Raji (cell line): ENCODE measurements around the gene MYO1F.
A peak's percentile ranks its signal among the peaks of the same experiment; 100 is the strongest.

Experiments
- POLR2A ChIP-seq: IDR thresholded peaks from 2 replicates; pipeline ENCODE4 v1.6.1; 2011; ENCODE audit warnings: low read depth, low read length, control low read depth; ENCODE audit not compliant: insufficient read depth

MYO1F gene

DNA sequence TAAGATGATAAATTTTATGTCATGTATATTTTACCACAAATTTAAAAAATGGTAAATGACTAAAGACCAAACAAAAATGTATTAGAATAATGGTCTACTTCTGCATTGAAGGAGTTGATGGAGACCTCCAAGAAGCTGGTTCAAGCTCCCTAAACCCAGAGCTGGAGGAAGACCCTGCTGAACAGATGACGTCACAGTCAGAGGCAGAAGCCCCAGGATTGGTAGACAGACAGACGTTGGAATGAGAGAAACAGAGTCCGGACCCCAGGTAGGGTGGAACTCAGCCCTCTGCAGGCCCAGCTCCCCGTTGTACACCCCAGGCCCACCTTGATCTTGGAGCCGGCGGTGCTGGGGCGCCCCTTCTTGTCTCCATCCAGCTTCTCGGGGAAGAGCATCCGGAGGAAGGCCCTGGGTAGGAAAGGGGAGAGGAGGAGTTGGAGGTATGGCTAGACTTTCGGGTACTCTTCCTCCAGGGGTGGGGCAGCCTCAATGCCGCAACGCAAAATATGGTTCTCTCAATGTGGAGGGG is 37.6 kb downstream of the MYO1F start:
- TF ChIP-seq POLR2A: no peak

DNA sequence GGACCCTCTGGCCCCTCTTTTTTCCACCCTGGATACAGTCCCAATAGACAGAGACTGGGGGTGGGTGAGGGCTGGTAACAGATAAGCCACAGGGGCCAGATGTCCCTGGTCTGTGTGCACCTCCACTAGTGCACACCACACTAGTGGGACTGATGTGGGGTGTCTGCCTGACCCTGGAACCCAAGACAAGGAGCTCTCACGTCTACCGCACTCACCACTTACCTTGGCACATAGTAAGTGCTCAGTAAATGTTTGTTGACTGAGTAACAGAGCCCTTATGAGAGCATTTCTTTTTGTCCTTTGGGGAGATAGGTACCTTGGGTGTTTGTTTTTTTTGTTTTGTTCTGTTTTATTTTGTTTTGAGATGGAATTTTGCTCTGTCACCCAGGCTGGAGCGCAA is 40.1 kb downstream of the MYO1F start:
- no peak for TF ChIP-seq POLR2A

DNA sequence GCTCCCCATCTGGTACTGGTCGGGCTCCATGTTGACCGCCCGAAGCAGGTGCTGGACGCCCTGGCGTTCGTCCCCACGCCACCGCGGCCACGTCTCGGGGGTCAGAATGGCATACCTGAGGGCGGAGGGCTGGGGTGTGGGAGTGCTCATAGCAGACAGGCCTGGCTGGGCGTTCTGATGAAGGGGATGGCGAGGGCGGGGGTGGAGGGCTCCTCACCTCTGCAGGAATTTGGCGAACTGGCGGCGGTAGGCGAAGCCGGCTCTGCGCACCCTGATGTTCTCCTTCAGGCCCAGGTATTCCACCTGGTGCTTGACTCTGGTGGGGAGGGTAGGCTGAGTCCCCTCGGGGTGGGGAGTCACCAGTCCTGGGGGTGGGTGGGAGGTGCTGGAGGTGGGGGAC is 41.0 kb downstream of the MYO1F start:
- no peak for TF ChIP-seq POLR2A

DNA sequence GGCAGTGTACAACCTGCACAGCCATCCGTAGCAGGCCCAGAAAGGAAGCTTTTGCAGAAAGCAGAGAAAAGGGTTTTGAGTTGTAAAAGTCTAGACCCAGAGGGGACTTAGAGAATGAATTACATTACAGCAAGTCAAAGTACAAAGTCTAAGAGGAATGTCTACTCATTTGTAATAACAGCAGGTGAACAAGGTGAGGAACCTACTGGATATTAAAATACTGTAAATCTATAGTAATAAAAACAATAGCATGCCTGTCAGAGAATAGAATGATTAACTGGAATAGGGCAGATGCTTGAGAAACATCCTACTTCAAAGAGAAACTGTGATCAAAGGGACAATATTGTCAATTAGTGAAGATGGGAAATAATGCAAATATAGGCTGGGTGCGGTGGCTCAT is 45.0 kb downstream of the MYO1F start:
- TF ChIP-seq POLR2A: no peak

DNA sequence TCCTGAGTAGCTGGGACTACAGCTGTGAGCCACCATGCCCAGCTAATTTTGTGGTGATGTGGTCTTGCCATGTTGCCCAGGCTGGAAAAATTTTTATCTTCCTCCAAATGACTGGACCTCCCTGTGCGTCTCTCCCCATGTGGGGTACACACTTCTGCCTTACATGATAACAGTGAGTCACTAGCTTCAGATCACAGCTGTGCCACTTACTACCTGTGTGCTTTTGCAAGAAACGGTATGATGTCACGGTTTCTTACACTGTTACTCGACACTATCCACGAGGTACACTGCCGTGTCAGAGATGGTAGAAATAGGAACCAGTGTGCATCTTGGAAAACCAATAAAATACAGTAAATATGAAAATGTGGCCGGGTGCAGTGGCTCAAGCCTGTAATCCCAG is 45.8 kb downstream of the MYO1F start:
- no peak for TF ChIP-seq POLR2A

DNA sequence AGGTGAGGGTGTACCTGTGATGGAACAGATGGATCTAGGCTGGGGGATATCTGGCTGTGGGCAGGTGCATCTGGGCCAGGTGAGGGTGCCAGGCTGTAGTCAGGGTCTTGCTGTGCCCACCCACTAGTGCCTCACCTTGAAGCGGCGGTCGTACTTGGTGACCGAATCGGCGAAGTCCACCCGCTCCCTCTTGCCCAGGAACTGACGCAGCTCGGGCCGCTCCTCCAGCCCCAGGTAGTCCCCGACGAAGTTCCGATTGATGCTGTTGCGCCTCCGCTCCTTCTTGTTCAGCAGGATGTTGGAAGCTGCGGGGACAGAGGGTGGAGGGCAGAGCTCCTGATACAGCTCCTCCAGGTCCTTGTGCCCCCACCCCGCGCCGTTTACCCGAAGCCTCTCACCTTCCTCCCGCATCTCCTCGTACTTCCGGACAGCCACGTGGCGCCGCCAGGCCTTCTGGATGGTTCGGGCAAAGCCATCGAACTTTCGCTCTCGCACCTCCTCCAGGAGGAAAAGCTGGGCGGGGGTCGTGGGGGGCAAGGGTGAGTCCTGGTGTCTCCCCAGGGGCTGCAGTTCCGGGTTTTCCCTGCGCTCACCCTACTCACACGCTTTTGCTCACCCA is 47.1 kb downstream of the MYO1F start:
- TF ChIP-seq POLR2A: no peak

DNA sequence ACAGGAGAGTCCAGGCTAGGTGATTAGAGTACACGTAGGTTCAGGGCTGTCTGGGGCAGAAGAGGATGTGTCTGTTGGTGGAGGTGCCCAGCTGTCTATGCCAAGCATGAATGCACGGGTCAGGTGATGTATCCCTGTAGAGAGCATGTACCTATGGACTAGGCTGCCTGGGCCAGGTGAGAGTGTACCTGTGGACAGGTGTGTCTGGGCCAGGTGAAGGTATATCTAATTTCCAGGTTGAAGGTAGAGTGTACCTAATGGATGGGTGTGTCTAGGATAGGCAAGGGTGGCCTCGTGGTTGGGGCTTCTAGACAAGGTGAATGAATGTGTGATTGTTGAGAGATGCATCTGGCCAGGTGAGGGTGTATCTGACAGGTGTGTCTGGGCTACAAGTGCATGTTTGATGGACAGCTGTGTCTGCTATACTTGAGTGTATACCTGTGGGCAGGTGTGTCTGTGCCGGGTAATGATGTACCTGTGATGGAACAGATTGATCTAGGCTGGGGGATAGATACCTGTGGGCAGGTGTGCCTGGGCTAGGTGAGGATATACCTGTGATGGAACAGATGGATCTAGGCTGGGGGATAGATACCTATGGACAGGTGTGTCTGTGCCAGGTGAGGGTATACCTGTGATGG is 47.8 kb downstream of the MYO1F start:
- no peak for TF ChIP-seq POLR2A

DNA sequence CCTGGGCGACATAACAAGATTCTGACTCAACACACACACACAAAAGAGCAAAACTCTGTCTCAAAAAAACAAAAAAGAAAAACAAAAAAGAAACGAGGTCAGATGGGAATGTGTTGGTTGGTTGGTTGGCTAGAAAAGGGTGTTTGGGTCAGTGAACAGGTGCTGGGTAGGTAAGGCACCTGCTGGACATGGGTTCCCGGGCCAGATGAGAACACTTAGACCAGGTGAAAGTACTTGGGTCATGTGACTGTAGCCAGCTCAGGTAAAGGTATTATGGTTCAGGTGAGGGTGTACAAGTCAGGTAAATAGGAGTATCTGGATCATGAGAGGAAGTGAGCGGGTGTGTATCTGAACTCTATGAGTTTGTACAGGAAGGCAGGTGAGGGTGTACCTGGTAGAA is 48.7 kb downstream of the MYO1F start:
- TF ChIP-seq POLR2A: no peak

DNA sequence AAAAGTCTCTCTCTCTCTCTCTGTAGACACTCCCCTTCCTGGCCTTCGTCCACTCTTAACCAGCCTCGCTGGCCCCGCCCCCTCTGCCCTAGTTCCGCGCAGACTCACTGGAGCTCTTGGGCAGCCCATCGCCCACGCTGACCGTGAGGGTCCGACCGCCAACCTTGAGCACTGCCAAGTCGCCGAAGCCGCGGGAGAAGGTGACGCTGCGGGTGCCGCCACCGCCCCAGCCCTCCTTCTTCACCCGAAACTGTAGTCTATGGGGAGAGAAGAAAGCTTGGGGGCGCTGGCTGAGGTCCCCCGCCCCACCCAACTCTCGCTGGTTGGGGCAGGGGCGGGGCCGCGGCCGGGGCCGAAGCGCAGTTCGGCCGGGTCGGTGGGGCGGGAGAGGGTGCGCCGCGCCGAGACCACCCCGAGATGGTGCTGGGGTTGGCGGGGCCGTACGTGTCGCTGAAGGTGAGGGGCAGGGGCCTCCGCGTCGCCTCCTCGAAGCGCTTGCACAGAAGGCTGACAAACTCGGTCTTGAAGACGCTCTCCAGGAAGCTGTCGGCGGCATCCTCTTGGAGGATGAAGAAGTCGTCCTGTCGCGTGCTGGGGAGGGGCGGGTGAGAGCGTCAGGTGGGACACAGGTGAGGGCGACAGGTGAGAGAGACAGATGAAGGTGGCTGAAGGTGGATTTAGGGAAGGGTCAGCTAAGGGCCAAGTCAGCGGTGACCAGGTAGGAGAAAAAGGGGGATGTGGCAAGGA is 50.7 kb downstream of the MYO1F start:
- TF ChIP-seq POLR2A: no peak

DNA sequence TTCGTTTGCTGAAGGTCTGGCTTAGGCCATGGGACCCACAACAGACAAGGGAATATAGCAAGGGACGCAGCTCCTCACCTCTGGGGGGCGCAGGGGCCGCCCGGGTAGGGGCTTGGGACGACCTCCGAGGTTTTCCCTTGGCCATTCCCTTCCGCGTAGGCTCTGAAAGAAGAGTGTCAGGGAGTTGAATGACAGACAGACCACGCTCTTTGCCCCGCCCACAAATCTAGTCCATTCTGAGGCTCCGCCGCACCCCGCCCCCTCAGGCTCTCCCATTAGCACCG is 51.9 kb downstream of the MYO1F start:
- no peak for TF ChIP-seq POLR2A

DNA sequence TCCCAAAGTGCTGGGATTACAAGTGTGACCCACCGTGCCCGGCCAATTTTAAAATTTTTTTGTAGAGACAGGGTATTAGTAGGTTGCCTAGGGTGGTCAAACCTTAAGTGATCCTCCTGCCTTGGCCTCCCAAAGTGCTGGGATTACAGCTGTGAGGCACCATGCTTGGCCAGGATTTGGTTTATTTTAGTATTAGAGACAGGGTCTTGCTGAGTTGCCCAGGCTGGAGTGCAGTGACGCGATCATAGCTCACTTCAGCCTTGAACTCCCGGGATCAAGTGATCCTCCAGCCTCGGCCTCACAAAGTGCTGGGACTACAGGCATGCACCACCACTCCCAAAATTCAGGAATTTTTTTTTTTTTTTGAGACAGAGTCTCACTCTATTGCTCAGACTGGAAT is 57.9 kb downstream of the MYO1F start:
- no peak for TF ChIP-seq POLR2A

DNA sequence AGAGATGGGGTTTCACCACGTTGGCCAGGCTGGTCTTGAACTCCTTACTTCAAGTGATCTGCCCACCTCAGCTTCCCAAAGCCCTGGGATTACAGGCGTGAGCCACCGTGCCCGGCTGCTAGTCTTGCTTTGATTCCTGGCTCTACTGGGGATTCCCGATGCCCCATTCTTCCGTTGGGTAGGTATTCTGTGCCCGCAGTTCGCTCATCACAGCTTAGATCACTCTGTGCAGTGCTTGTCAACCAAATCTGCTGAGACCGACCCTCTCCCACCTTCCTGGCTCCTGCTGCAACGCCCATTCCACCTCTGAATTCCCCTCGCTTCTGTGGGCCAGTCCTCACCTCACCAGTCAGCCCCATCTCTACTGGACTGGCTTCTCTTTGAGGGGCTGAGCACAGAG is 58.7 kb downstream of the MYO1F start:
- TF ChIP-seq POLR2A: no peak

DNA sequence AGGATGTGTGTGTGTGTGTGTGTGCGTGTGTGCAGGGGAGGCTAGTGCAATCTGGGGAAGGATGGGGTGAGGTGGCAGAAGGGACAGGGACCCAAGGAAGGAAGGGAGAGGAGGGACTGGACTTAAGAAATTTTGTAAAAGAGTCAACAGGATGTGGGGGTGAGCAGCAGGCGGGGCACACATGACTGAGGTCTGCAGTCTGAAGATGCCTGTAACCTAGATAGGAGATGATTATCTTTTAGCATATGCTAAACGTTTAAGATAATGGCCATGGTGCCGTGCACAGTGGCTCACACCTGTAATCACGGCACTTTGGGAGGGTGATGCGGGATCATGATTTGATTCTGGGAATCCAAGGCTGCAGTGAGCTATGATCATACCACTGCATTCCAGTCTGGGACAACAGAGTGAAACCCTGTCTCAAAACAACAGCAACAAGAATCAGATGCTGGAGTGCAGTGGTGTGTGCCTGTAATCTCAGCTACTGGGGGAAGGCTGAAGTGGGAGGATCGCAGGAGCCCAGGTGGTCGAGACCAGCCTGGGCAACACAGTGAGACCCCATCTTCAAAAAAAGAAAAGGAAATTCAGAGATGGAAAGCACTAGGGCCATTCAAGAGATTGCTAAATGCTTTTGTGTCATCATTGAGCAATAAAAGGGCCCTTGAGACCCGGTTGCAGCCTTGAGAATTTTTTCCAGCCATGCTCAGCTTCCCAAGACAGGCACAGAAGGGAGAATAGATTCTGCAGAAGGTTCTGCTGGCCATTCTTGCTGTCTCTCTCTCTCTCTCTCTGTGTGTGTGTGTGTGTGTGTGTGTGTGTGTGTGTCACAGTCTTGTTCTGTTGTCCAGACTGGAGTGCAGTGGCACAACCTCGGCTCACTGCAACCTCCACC is 59.4 kb downstream of the MYO1F start:
- TF ChIP-seq POLR2A: no peak

DNA sequence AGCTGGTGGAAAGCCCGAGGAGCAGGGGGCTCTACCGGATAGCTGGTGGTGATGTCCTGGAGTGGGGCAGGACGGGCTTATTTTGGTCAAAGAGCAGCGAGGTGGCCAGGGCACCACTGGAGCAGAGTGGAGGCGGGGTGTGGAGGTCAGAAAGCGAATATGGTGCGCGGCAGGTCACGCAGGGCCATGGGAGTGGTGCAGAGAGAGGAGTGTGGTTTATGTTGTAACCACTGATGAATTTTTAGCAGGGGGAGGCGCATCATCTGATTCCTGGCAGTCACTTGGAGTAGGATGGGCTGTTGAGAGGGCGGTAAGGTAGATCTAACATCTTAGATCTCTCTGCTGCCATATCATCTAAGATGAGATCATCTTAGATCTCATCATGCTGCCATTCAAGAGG is 61.9 kb downstream of the MYO1F start:
- no peak for TF ChIP-seq POLR2A

DNA sequence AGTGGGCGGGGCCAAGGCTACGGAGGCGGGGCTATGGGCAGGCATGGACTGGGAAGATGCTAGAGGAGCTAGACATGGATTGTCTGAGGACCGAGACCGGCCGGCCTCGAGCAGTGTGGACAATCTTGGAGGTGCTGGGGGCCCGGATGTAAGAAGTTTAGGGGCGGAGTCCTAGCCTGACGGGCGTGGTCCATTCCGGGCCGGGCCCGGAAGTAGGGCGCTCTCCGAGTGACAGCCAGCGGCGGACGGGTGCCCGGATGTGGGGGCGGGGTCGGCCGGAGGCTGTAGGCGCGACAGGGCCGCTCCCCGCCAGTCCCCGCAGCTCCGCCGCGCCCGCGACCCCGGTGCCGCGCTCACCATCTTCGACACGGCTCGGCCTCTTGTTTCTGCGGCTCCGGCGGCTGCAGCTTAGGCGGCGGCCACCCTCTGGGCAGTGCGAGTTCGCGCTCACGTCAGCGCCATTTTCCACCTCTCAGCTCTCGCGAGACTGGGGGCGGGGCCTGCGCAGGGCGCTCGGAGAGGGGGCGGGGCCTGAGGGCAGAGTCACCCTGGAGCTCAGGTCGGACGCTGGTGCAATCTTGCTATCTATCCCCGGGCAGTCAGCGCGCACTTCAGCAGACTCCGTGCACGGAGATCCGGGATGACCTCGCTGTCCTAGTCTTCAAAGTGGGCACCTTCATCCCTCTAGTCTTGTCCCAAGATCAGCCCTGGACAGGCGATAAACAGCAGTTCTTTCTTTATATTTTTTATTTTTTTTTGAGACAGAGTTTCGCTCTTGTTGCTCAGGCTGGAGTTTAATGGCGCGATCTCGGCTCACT is 63.3 kb downstream of the MYO1F start, which contains the start of gene ZNF414:
Gene ZNF414, minus strand, starts transcription at position 481 of the 818 bp plus-strand sequence. Its CDS starts 121 bp downstream, at position 360.
- TF ChIP-seq POLR2A: peak; percentile 87
